Activated T-helper 1 cell treated with anti-CD3 and anti-CD28 coated beads, Interleukin-2, amount 50 U/mL, for 16 hours (primary cell): ENCODE measurements around the gene ARFIP1.

ENCODE experiments used
- DNase-seq, 2 donors: peaks; one replicate each; pipeline ENCODE4 v3.0.0-alpha.2; 2020; ENCODE audit warnings: low read depth in 1 of 2, low spot score in 1 of 2

The ARFIP1 gene

GRCh38 chr4:152936446-152937335 is 156.9 kb downstream of the ARFIP1 start:
- DNase-seq = no peak

DNA sequence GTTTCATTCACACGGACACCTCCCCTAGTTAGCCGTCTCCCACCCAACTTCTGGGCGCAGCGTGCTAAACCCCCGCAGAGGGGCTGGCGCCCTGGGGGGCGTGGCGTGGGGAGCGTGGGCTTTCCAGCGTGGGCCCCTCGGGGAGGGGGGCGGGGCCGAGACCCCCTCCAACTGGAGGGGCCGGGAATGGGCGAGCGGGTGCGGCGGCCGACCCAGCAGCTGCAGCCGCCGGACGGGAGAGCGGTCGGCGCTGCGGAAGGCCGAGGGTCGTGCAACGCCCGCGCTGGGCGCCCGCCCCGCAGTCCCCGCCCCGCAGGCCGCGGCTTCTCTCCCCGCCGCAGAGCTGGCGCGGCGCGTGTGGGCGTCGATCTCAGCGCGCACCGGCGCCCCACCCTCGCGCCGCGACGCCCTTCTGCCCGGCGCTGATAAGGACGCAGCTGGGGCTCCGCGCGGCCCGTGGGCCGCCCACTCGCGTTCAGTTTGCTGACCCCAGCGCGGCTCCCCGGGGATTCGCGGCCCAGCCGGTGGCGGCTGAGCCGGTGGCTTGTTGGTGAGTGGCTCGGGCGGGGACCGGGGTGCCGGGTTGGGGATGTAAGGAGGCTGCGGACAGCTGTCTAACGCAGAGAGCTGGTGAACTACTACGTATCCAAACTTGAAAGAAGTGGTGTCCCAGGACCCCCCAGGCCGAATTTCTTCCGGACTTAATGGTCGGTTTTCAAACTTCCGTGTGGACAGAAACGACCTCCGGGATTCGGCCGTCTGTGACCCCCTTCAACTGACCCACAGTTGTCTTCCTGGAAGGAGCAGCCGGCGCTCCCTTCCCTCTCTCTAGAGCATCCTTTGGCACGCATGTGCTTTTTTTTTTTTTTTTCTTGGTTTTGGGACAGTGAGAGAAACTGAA is 157.8 kb downstream of the ARFIP1 start:
- no peak for DNase-seq

DNA sequence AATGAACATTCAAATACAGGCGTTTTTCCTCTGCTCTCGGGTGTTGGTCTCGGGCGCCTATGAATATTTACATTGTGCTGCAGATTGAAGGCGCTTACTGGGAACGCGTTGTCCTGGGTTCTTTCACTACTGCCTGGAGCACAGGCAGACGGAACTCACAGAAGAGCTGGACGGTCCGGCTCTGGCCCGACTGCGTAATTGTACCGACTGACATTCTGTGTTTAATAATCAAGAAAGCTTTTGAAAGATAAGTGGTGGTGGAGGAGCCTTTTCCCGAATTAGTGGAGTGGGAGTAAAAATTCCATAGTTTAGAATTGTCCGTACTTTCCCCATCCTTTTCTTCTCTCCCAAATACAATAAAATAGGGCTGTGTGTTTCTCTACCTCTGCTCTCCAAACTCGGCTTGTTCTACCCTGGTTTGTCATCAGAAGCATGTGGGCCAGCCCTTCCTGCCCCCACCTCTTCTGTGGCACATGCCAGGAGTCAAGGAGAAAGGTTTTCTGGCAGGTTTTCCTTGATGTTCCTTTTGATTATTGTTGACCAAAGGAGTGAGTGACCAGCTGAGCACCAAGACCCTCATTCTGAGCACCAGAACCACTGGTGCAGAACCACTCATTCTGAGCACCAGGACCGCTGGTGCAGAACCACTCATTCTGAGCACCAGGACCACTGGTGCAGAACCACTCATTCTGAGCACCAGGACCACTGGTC is 158.6 kb downstream of the ARFIP1 start:
- no peak for DNase-seq

DNA sequence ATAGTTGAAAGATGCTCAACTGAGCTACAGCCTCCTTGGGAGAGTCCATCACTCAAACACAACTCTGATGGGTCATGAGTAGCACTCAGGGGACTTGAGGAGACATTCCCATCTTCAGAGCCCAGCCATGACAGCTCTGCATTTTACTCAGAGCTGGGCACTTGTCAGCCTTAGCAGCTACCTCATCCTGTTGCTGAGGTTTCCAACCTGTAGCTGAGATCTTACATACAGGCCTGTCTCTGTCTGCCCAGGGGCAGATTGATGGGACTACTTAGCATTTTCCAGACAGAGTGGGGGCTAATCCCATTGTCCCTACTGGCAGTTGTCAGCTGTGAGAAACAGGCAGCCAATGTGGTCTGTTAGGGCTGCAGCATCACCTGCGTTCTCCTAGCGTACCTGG is 159.9 kb downstream of the ARFIP1 start:
- DNase-seq = no peak

DNA sequence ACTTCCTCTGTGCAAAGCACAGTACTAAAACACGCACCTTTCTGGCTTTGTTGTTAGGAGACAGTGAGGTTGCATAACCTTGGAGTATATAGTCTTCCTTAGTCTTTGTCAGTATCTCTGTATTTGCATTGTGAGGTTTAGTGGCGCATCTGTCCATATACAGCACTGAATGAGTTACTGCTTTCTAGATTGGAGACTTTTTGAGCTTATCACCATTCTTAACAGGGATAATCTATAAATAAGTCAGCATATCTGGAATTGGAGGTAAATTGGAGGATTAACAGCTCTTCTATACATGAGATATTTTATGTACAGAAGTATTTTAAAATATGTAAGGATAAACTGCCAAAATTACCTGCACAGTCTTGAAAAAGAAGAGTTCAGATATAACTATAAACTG is 160.7 kb downstream of the ARFIP1 start:
- no peak for DNase-seq

GRCh38 chr4:152941411-152941810 is 161.7 kb downstream of the ARFIP1 start:
- DNase-seq = no peak

DNA sequence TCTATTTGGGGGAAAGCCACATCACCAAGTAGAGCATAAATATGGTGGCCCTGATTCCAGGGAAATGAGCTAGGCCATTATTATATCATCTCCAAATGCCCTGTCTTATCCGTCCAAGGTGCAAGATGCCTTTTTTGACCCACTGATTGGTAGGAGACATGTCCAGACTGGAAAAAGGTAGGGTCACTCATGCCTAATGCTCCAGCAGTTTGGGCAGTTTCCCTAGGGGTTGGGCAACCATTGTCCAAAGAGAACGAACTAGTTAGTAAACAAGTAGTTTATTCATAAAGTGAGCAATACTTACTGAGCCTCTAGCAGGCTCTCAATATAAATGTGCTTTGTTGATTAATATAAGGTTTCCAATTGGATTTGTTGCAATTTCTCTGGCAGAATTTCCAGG is 162.6 kb downstream of the ARFIP1 start:
- DNase-seq = no peak

DNA sequence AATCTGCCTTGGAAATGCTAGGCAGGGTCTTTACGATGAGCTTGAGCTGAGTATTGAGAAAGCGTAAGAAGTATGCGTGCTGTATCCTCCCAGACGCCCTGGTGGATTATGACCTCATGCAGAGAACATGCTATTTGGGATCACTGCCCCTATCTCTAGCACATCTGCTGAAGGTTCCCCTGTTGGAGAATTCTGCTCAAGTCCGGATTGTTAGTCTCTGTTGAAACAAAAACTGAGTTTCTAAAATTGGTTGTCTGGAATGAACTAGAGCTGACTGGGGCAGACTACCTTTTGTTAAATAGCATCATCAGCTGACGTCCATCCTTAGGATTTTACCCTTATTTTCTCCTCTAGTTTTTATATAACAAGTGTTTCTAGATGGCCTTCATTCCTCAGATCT is 163.9 kb downstream of the ARFIP1 start:
- no peak for DNase-seq

DNA sequence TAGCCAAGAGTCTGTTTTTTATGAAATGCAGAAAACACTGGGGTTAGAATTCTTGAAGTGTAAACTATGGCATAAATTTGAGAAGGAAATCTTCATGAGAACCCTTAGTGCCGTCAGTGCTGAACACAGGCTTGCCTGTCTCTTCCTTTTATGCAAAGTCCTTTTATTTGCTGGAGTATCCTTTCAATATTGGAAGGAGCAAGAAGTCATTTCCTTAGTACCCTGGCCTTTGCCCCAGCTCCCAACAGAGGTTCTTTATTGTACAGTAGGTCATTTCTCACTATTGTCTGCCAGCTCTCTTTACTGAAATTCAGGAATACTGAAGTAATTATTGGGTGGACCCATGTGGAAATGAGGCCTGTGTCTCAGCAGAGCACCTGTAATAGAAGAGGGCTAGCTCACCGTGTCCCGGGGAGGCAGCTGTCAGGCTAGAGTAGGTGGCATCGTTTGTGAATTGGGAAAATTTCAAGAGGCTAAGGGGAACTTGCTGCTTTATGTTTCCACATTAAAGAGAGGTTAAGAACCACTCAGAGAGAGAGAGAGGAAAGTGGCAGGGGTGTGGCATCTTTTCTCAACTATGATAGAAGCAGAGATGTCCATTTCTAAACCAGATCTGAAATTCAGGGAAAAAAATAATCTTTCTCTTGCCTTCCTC is 165.0 kb downstream of the ARFIP1 start:
- no peak for DNase-seq

DNA sequence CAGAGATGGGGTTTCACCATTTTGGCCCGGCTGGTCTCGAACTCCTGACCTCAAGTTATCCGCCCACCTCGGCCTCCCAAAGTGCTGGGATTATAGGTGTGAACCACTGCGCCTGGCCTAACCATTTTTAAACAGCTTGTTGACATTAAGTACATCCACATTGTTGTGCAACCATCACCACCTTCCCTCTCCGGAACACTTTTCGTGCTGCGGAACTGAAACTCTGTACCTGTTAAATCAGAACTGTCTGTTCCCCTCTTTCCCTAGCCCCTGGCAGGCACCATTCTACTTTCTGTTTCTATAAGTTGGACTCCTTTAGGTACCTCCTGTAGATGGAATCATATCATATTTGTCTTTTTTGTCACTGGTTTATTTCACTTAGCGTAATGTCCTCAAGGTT is 165.9 kb downstream of the ARFIP1 start:
- no peak for DNase-seq

GRCh38 chr4:152946446-152946845 is 166.7 kb downstream of the ARFIP1 start:
- no peak for DNase-seq

DNA sequence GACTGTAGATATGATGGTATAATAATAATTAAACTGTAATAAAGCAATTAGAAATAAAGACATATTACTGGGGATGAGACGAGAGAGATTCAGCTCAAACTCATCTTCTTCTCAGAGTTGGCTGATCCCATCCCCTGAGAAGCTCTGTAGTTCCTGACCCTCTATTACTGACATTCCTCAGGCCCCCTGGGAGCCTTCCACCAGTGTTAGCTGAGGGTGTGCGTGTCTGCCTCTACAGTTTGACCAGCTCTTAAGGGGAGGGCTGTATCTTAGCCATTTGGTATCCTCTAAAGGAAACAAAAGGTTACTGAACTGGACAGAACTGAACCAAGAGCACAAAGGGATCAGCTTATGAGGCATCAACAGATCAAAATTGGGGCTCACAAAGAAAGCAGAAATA is 167.6 kb downstream of the ARFIP1 start:
- no peak for DNase-seq

GRCh38 chr4:152949930-152950329 is 170.2 kb downstream of the ARFIP1 start:
- DNase-seq = no peak

DNA sequence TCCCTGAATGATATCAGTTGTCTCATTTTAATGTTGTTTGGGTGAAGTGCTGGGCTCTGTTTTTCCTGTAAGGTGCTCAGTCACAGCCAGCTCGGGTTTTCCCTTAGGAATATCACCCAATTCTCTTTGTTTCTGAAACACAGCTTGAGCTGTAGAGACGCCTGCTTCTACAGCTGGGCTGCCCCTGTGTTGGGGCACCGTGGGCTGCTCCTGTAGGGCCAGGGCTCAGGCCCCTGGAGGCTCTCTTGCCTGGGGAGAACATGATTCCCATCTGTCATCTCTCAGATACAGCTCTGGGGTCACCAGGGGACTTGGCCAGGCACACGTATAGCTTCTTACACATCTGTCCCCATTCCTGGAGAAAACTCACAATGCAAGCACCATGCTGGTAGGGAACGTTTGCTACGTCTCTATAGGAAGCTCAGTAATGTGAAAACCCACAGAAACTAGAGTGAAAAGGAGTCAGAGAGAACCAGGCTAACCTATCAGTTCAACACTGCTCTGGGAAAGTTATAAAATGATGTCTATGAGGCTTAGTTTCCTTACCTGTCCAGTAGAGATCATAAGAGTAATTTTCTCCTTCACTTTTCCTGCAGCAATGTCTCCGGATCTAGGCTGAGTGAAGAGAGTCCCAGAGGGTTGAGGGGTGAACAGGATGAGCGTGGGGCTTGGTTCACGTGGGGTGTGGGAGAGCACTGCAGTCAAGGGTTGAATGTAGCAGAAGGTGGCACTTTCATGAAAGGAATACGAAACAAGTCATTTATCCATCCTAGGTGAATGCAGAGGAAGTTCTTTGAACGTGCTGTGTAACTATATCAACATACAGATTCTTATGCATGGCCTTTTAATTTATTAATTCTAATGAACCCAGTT is 170.9 kb downstream of the ARFIP1 start:
- no peak for DNase-seq

- DNase-seq = no peak
Measured at GRCh38 chr4:152951348-152951747, 171.6 kb downstream of the ARFIP1 start.

GRCh38 chr4:152953514-152953913 is 173.8 kb downstream of the ARFIP1 start:
- no peak for DNase-seq

DNA sequence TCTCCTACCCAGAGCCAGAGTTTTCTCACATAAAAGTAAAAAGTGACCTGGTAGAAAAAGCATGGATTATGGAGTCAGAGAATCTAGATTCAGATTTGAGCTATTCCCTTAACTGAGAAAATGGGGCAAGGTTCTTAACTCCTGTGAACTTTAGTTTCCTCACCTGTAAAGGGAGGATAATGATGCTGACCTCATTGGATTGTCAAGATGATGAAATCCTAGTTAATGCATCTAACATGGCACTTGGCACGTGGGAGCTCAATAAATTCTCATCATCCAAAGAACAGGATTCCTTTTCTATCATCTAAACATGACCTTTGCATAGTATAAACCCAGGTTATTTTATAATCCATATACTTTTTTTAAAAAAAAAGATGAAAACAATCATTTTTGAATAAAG is 175.0 kb downstream of the ARFIP1 start:
- no peak for DNase-seq

DNA sequence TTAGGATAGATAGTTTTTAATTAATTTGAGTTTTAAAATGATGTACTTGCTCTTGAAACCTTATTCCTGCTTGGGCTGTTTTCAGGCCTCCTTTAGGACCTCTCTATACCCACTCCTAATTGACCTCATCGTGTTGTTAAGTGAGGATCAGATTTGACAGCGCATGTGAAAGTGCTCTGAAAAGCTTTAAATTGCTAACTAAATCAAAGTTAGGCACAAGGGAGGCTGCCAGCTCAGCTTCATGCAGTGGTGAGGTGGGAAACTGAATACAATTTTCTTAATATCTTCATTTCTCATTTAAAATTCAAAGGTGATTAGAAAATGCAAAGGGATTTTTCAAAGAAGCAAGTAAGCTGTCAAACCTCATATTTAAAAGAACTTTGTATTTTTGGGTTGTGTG is 176.4 kb downstream of the ARFIP1 start:
- no peak for DNase-seq

GRCh38 chr4:152956650-152957436 is 177.1 kb downstream of the ARFIP1 start:
- DNase-seq = no peak
